ENCODE data around the gene CTDSP1. TPM values are rescaled to one million over a fixed set of nuclear protein-coding genes. Genes with fewer than 3 reads are reported as not detected.

CTDSP1 gene
- polyA plus RNA-seq, 1 of the 3 experiments (the other 2 are of a cell fraction): 88.0 TPM

DNA sequence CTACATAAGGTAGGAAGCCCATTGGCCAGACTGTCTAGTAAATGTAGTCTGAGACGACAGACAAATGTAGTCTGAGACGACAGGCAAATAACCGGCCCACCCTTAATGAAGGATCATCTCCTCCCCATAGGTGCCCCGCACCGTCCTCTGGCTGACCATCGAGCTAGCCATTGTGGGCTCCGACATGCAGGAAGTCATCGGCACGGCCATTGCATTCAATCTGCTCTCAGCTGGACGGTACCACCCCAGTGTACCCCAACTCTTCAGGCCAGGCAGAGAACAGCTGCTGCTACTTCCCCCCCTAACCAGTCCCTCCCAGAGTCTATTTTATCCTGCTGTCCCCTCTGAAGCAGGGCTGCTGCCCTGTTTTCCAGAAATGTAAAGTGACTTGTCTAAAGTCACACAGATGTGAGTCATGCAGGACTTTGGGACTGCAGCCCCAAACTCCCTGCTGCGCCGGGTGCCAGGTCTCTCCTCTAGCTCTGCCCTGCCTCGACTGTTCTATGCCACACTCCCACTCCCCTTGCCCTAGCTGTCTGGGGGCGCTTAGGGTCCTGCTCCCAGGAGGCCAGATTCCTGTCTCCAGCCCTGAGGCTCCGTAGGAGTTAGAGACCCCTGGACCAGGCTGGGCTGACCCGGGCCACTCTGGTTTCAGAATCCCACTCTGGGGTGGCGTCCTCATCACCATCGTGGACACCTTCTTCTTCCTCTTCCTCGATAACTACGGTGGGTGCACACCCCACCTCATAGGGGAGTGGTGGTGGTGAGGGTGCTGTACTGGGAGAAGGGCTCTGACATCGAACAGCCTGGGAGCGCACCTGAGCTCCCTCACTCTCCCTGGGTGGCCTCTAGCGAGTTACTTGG lies 12.9 kb upstream of the CTDSP1 start:
- Histone ChIP-seq H3K4me1 (ENCODE audit: control insufficient read depth in 1 of 2, insufficient read depth in 2 of 2, low read depth in 1 of 2, low read length in 1 of 2) (no peaks in the 10 kb centered on the region; a peak in 2 of 4 replicates), H2AFZ (ENCODE audit: low read depth) (no peak overlapping the region), H3K9me3 (no peaks in the 10 kb centered on the region), H3K27me3 (ENCODE audit: insufficient read depth) (no peaks in the 10 kb centered on the region), H3K79me2 (ENCODE audit: insufficient read depth) (no peaks in the 10 kb centered on the region), H3K4me2 (no peak overlapping the region), H3K9ac (no peak overlapping the region), H3K27ac (ENCODE audit: low read depth in 2 of 2, low read length in 1 of 2) (no peak overlapping the region), H3K9me2 (no peaks in the 10 kb centered on the region), H3K36me3 (replicated peaks in 1 of 2; ENCODE audit: control insufficient read depth in 1 of 2, insufficient read depth in 2 of 2, low read length in 1 of 2) (no peaks in the 10 kb centered on the region), H3K4me3 (ENCODE audit: low read depth in 2 of 2, low read length in 1 of 2) (no peak overlapping the region), H3F3A (replicated peaks; ENCODE audit: insufficient read depth) (no peaks in the 10 kb centered on the region), H4K20me1 (ENCODE audit: insufficient read depth) (no peaks in the 10 kb centered on the region)
- CTCF ChIA-PET: interaction anchor here (1.4 to 2.2 kb wide), 3 partner anchors 9 to 85 kb away, joined by 4 to 9 read pairs (median 7); partner anchors contain the start of gene CATIP
- TF ChIP-seq GATA2 (CRISPR knock-in tag; IDR thresholded peaks at IDR 0.05) (no peak), FOSL2 (IDR thresholded peaks at IDR 0.05; ENCODE audit: borderline replicate concordance, low read depth) (no peak), MXI1 (IDR thresholded peaks at IDR 0.05; ENCODE audit: low read depth, low read length) (no peak), FOXJ3 (CRISPR knock-in tag; IDR thresholded peaks at IDR 0.05) (no peak), SIN3A (IDR thresholded peaks at IDR 0.05; ENCODE audit: borderline replicate concordance, low read depth, low read length) (no peak)
- TF ChIP-seq, protein P1, sequence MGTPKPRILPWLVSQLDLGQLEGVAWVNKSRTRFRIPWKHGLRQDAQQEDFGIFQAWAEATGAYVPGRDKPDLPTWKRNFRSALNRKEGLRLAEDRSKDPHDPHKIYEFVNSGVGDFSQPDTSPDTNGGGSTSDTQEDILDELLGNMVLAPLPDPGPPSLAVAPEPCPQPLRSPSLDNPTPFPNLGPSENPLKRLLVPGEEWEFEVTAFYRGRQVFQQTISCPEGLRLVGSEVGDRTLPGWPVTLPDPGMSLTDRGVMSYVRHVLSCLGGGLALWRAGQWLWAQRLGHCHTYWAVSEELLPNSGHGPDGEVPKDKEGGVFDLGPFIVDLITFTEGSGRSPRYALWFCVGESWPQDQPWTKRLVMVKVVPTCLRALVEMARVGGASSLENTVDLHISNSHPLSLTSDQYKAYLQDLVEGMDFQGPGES (IDR thresholded peaks at IDR 0.05; ENCODE audit: low read depth, low read length): no peak
- TF ChIP-seq, protein P2, sequence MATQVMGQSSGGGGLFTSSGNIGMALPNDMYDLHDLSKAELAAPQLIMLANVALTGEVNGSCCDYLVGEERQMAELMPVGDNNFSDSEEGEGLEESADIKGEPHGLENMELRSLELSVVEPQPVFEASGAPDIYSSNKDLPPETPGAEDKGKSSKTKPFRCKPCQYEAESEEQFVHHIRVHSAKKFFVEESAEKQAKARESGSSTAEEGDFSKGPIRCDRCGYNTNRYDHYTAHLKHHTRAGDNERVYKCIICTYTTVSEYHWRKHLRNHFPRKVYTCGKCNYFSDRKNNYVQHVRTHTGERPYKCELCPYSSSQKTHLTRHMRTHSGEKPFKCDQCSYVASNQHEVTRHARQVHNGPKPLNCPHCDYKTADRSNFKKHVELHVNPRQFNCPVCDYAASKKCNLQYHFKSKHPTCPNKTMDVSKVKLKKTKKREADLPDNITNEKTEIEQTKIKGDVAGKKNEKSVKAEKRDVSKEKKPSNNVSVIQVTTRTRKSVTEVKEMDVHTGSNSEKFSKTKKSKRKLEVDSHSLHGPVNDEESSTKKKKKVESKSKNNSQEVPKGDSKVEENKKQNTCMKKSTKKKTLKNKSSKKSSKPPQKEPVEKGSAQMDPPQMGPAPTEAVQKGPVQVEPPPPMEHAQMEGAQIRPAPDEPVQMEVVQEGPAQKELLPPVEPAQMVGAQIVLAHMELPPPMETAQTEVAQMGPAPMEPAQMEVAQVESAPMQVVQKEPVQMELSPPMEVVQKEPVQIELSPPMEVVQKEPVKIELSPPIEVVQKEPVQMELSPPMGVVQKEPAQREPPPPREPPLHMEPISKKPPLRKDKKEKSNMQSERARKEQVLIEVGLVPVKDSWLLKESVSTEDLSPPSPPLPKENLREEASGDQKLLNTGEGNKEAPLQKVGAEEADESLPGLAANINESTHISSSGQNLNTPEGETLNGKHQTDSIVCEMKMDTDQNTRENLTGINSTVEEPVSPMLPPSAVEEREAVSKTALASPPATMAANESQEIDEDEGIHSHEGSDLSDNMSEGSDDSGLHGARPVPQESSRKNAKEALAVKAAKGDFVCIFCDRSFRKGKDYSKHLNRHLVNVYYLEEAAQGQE (IDR thresholded peaks at IDR 0.05; ENCODE audit: low read depth, low read length): no peak
- TF ChIP-seq, protein P3, sequence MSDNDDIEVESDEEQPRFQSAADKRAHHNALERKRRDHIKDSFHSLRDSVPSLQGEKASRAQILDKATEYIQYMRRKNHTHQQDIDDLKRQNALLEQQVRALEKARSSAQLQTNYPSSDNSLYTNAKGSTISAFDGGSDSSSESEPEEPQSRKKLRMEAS (IDR thresholded peaks at IDR 0.05; ENCODE audit: low read depth): no peak
- TF ChIP-seq, protein P4, sequence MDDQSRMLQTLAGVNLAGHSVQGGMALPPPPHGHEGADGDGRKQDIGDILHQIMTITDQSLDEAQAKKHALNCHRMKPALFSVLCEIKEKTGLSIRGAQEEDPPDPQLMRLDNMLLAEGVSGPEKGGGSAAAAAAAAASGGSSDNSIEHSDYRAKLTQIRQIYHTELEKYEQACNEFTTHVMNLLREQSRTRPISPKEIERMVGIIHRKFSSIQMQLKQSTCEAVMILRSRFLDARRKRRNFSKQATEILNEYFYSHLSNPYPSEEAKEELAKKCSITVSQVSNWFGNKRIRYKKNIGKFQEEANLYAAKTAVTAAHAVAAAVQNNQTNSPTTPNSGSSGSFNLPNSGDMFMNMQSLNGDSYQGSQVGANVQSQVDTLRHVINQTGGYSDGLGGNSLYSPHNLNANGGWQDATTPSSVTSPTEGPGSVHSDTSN (IDR thresholded peaks at IDR 0.05): no peak
- DNase-seq: peak; percentile 16
- 87% methylated on average over 19 of the region's 23 CpGs for WGBS (ENCODE audit: low lambda C conversion rate)
- POLR2A ChIA-PET: no interaction called here
